HEK293 (cell line): ENCODE measurements around the gene MLN.
A peak's percentile ranks its signal among the peaks of the same experiment; 100 is the strongest.

Source experiments
- CTCF ChIA-PET: fragments of 350-600 bp; formaldehyde crosslinking; extraction: SDS; loops from one replicate; lab custom pipeline; 2021; ENCODE audit warnings: antibody characterized with exemption; lab: Yijun Ruan, JAX
- POLR2A ChIA-PET: fragments of 300-600 bp; formaldehyde crosslinking; extraction: SDS; loops from one replicate; lab custom pipeline; 2020; ENCODE audit warnings: antibody characterized with exemption, inconsistent platforms; lab: Yijun Ruan, JAX
- H3K27ac ChIP-seq: fragments of 200-500 bp; sonication (Bioruptor generic); 2 replicates; pipeline ENCODE4 v1.5.1; 2014; ENCODE audit warnings: low read depth, low read length, control low read depth, inconsistent platforms; ENCODE audit errors: extremely low read depth
- H3K36me3 ChIP-seq, 2 experiments: fragments of 200-500 bp in 1 of 2; sonication (Bioruptor generic) in 1 of 2; 1 replicate in 1 of 2; 2 replicates in 1 of 2; pipeline ENCODE4 v1.5.1; 2014 to 2017; ENCODE audit warnings: inconsistent platforms in 2 of 2, low read length in 2 of 2; ENCODE audit not compliant: control insufficient read depth in 2 of 2, insufficient read depth in 1 of 2
- H3K4me1 ChIP-seq: fragments of 200-500 bp; sonication (Bioruptor generic); 2 replicates; pipeline ENCODE4 v1.5.1; 2014; ENCODE audit warnings: mild to moderate bottlenecking, low read length, inconsistent platforms; ENCODE audit not compliant: control insufficient read depth, insufficient read depth
- H3K4me3 ChIP-seq: 2 replicates; pipeline ENCODE4 v1.5.1; 2011; ENCODE audit warnings: low read depth, mild to moderate bottlenecking, control low read depth, low read length, moderate library complexity
- H3K9me3 ChIP-seq: fragments of 200-500 bp; sonication (Bioruptor generic); 2 replicates; pipeline ENCODE4 v1.5.1; 2014; ENCODE audit warnings: low read depth, low read length, inconsistent platforms; ENCODE audit not compliant: control insufficient read depth, insufficient read depth
- GLIS2 ChIP-seq: fragments of 450-650 bp; formaldehyde crosslinking; IDR thresholded peaks from 2 replicates; pipeline ENCODE4 v1.5.1; 2016; ENCODE audit warnings: missing biosample characterization, missing genetic modification characterization
- MEIS1 ChIP-seq: sonication (generic); formaldehyde crosslinking; IDR thresholded peaks from 2 replicates; pipeline ENCODE4 v1.8.1; 2022; ENCODE audit warnings: missing genetic modification reagents, mild to moderate bottlenecking, borderline replicate concordance
- PRDM1 ChIP-seq: fragments of 450-650 bp; formaldehyde crosslinking; IDR thresholded peaks from 2 replicates; pipeline ENCODE4; 2016; ENCODE audit warnings: missing biosample characterization, missing genetic modification characterization
- SP3 ChIP-seq: fragments of 450-650 bp; formaldehyde crosslinking; IDR thresholded peaks from 2 replicates; pipeline ENCODE4 v1.5.1; 2016; ENCODE audit warnings: missing biosample characterization, missing genetic modification characterization
- TRIM28 ChIP-seq: IDR thresholded peaks from 2 replicates; pipeline ENCODE4 v1.6.1; 2011; ENCODE audit warnings: low read length, control low read depth, borderline replicate concordance
- ZEB2 ChIP-seq: fragments of 450-650 bp; formaldehyde crosslinking; IDR thresholded peaks from 2 replicates; pipeline ENCODE4 v1.5.1; 2016; ENCODE audit warnings: missing biosample characterization, missing genetic modification characterization
- ZFP41 ChIP-seq: fragments of 450-650 bp; formaldehyde crosslinking; IDR thresholded peaks from 2 replicates; pipeline ENCODE4 v1.5.1; 2016; ENCODE audit warnings: missing biosample characterization, missing genetic modification characterization, borderline replicate concordance
- ZNF174 ChIP-seq: fragments of 450-650 bp; formaldehyde crosslinking; IDR thresholded peaks from 2 replicates; pipeline ENCODE4 v1.5.0; 2017; ENCODE audit warnings: missing biosample characterization, mild to moderate bottlenecking, missing genetic modification characterization
- ZNF19 ChIP-seq: fragments of 450-650 bp; formaldehyde crosslinking; IDR thresholded peaks from 2 replicates; pipeline ENCODE4; 2016; ENCODE audit warnings: missing biosample characterization, missing genetic modification characterization, low read depth
- ZNF202 ChIP-seq: fragments of 450-650 bp; formaldehyde crosslinking; IDR thresholded peaks from 2 replicates; pipeline ENCODE4 v1.5.1; 2016; ENCODE audit warnings: missing biosample characterization, missing genetic modification characterization, borderline replicate concordance
- ZNF211 ChIP-seq: fragments of 450-650 bp; formaldehyde crosslinking; IDR thresholded peaks from 2 replicates; pipeline ENCODE4 v1.5.1; 2016; ENCODE audit warnings: low read depth, missing biosample characterization, missing genetic modification characterization
- ZNF23 ChIP-seq: fragments of 450-650 bp; formaldehyde crosslinking; IDR thresholded peaks from 2 replicates; pipeline ENCODE4 v1.5.1; 2016; ENCODE audit warnings: missing biosample characterization, missing genetic modification characterization, borderline replicate concordance
- ZNF24 ChIP-seq: fragments of 450-650 bp; formaldehyde crosslinking; IDR thresholded peaks from 2 replicates; pipeline ENCODE4 v1.5.1; 2016; ENCODE audit warnings: missing biosample characterization, missing genetic modification characterization
- ZNF292 ChIP-seq: fragments of 450-650 bp; formaldehyde crosslinking; IDR thresholded peaks from 2 replicates; pipeline ENCODE4 v1.5.1; 2016; ENCODE audit warnings: low read depth, missing biosample characterization, missing genetic modification characterization, borderline replicate concordance
- ZNF514 ChIP-seq: fragments of 450-650 bp; formaldehyde crosslinking; IDR thresholded peaks from 2 replicates; pipeline ENCODE4 v1.5.1; 2016; ENCODE audit warnings: missing biosample characterization, missing genetic modification characterization
- ZNF529 ChIP-seq: fragments of 450-650 bp; formaldehyde crosslinking; IDR thresholded peaks from 2 replicates; pipeline ENCODE4 v1.5.1; 2017; ENCODE audit warnings: missing genetic modification characterization, missing biosample characterization; ENCODE audit not compliant: insufficient replicate concordance
- ZNF571 ChIP-seq: fragments of 450-650 bp; formaldehyde crosslinking; IDR thresholded peaks from 2 replicates; pipeline ENCODE4 v1.5.0; 2017; ENCODE audit warnings: missing biosample characterization, missing genetic modification characterization
- ZNF600 ChIP-seq: fragments of 450-650 bp; formaldehyde crosslinking; IDR thresholded peaks from 2 replicates; pipeline ENCODE4 v1.5.1; 2016; ENCODE audit warnings: missing biosample characterization, missing genetic modification characterization
- ZNF621 ChIP-seq: fragments of 450-650 bp; formaldehyde crosslinking; IDR thresholded peaks from 2 replicates; pipeline ENCODE4 v1.5.1; 2017; ENCODE audit warnings: missing biosample characterization, missing genetic modification characterization
- ZNF626 ChIP-seq: fragments of 450-650 bp; sonication (Bioruptor Pico); formaldehyde crosslinking; IDR thresholded peaks from 2 replicates; pipeline ENCODE4 v1.5.1; 2018; ENCODE audit warnings: missing biosample characterization, missing genetic modification characterization, inconsistent platforms
- ZNF629 ChIP-seq: fragments of 450-650 bp; formaldehyde crosslinking; IDR thresholded peaks from 2 replicates; pipeline ENCODE4 v1.5.1; 2017; ENCODE audit warnings: missing biosample characterization, missing genetic modification characterization
- ZNF658 ChIP-seq: fragments of 450-650 bp; formaldehyde crosslinking; IDR thresholded peaks from 2 replicates; pipeline ENCODE4; 2016; ENCODE audit warnings: missing biosample characterization, missing genetic modification characterization
- ZNF660 ChIP-seq: fragments of 450-650 bp; IDR thresholded peaks from 2 replicates; pipeline ENCODE4 v1.5.1; 2018; ENCODE audit warnings: missing biosample characterization, mild to moderate bottlenecking, missing genetic modification characterization
- TF ChIP-seq, protein P1 (sequence below): fragments of 450-650 bp; formaldehyde crosslinking; IDR thresholded peaks from 2 replicates; pipeline ENCODE4 v1.5.1; 2017; ENCODE audit warnings: missing biosample characterization, missing genetic modification characterization
- TF ChIP-seq, protein P2 (sequence below): fragments of 450-650 bp; formaldehyde crosslinking; IDR thresholded peaks from 2 replicates; pipeline ENCODE4 v1.5.1; 2016; ENCODE audit warnings: missing biosample characterization, missing genetic modification characterization, low read depth
- TF ChIP-seq, protein P3 (sequence below): fragments of 450-650 bp; formaldehyde crosslinking; IDR thresholded peaks from 2 replicates; pipeline ENCODE4 v1.5.1; 2017; ENCODE audit warnings: missing biosample characterization, missing genetic modification characterization
- TF ChIP-seq, protein P4 (sequence below): fragments of 450-650 bp; formaldehyde crosslinking; IDR thresholded peaks from 2 replicates; pipeline ENCODE4 v1.5.1; 2017; ENCODE audit warnings: missing biosample characterization, missing genetic modification characterization
- TF ChIP-seq, protein P5 (sequence below): fragments of 450-650 bp; IDR thresholded peaks from 2 replicates; pipeline ENCODE4 v1.5.1; 2018; ENCODE audit warnings: missing biosample characterization, mild to moderate bottlenecking, missing genetic modification characterization
- TF ChIP-seq, protein P6 (sequence below): fragments of 450-650 bp; formaldehyde crosslinking; IDR thresholded peaks from 2 replicates; pipeline ENCODE4 v1.5.1; 2016; ENCODE audit warnings: missing biosample characterization, missing genetic modification characterization

MLN gene

DNA sequence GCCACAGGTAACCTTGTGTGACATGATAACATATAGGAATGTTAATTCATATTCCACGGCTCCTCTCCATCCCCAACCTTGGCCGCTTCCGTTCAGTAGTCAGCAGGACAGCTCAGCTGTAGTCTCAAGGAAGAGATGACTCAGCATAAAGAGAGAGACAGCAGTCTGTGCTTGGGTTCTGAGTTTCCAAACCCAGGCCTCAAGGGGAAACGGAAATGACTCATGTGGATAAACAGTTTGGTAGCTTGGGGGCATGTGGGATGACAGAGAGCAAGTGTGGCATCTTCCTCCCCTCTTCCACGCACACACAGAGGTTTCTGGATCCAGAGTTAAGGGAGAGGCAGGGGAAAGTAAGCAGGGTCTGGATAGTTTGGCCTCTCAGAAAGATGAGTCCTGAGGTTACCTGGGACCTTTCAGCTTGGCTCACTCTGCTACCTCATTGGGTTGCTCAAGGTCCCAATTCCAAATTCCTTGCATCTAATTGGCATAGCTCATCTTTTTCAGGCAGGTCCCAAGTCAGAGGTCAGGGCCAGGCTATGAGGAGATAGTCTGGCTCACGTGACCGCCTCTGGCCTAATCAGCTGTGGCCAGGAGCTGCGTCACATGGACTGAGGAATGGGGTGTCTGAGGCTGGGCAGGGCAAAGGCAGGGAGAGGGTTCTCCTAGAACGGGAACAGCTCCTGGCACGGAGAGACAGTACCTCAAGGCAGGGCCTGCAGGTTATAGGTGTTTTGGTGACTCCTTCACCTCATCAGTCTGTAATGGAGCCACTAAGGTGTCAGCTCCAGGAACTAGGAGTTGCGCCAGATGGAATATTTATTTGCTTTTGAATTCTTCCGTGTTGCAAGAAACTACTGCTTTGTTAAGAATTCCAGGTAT is 36.5 kb upstream of the MLN start:
- no peaks in the 10 kb centered on the region for H3K4me1 ChIP-seq
- H3K4me3 ChIP-seq: no peak overlapping the region
- ChIA-PET CTCF (interaction anchor here (0.8 to 1.9 kb wide), 9 partner anchors 9 to 214 kb away, joined by 3 to 6 read pairs (median 4); no protein-coding TSS in a partner anchor), POLR2A (interaction anchor here (0.6 to 1.3 kb wide), 6 partner anchors 14 to 69 kb away, joined by 3 to 5 read pairs (median 3); partner anchors contain the start of gene LEMD2)
- H3K27ac ChIP-seq: no peak overlapping the region; the same call in 1 of the 2 replicates
- no peaks in the 10 kb centered on the region for H3K36me3 ChIP-seq
- no peaks in the 10 kb centered on the region for H3K9me3 ChIP-seq
- TF ChIP-seq ZNF571 (tag by site-specific recombination) (no peak), ZNF621 (tag by site-specific recombination) (0 out of 2 replicates have a peak, but pooled peaks have one; percentile 35), ZNF211 (tag by site-specific recombination) (no peak), MEIS1 (CRISPR knock-in tag) (no peak), ZFP41 (no peak), SP3 (tag by site-specific recombination) (no peak), ZNF23 (tag by site-specific recombination) (no peak), ZNF626 (tag by site-specific recombination) (no peak), ZNF202 (tag by site-specific recombination) (no peak), ZNF292 (tag by site-specific recombination) (no peak), ZNF658 (tag by site-specific recombination) (no peak), TRIM28 (no peak), ZNF19 (tag by site-specific recombination) (no peak), ZEB2 (peak; percentile 85), ZNF514 (tag by site-specific recombination) (no peak), PRDM1 (tag by site-specific recombination) (no peak), ZNF600 (tag by site-specific recombination) (peak; percentile 71), GLIS2 (tag by site-specific recombination) (peak; percentile 31; the same call in 1 of the 2 replicates), ZNF174 (tag by site-specific recombination) (no peak), ZNF529 (tag by site-specific recombination) (no peak), ZNF660 (tag by site-specific recombination) (peak; percentile 89), ZNF629 (tag by site-specific recombination) (peak; percentile 88), ZNF24 (0 out of 2 replicates have a peak, but pooled peaks have one; percentile 57)
- TF ChIP-seq, protein P1, sequence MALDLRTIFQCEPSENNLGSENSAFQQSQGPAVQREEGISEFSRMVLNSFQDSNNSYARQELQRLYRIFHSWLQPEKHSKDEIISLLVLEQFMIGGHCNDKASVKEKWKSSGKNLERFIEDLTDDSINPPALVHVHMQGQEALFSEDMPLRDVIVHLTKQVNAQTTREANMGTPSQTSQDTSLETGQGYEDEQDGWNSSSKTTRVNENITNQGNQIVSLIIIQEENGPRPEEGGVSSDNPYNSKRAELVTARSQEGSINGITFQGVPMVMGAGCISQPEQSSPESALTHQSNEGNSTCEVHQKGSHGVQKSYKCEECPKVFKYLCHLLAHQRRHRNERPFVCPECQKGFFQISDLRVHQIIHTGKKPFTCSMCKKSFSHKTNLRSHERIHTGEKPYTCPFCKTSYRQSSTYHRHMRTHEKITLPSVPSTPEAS (tag by site-specific recombination): no peak
- TF ChIP-seq, protein P2, sequence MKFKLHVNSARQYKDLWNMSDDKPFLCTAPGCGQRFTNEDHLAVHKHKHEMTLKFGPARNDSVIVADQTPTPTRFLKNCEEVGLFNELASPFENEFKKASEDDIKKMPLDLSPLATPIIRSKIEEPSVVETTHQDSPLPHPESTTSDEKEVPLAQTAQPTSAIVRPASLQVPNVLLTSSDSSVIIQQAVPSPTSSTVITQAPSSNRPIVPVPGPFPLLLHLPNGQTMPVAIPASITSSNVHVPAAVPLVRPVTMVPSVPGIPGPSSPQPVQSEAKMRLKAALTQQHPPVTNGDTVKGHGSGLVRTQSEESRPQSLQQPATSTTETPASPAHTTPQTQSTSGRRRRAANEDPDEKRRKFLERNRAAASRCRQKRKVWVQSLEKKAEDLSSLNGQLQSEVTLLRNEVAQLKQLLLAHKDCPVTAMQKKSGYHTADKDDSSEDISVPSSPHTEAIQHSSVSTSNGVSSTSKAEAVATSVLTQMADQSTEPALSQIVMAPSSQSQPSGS (tag by site-specific recombination): no peak
- TF ChIP-seq, protein P3, sequence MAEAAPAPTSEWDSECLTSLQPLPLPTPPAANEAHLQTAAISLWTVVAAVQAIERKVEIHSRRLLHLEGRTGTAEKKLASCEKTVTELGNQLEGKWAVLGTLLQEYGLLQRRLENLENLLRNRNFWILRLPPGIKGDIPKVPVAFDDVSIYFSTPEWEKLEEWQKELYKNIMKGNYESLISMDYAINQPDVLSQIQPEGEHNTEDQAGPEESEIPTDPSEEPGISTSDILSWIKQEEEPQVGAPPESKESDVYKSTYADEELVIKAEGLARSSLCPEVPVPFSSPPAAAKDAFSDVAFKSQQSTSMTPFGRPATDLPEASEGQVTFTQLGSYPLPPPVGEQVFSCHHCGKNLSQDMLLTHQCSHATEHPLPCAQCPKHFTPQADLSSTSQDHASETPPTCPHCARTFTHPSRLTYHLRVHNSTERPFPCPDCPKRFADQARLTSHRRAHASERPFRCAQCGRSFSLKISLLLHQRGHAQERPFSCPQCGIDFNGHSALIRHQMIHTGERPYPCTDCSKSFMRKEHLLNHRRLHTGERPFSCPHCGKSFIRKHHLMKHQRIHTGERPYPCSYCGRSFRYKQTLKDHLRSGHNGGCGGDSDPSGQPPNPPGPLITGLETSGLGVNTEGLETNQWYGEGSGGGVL: peak; percentile 84
- TF ChIP-seq, protein P4, sequence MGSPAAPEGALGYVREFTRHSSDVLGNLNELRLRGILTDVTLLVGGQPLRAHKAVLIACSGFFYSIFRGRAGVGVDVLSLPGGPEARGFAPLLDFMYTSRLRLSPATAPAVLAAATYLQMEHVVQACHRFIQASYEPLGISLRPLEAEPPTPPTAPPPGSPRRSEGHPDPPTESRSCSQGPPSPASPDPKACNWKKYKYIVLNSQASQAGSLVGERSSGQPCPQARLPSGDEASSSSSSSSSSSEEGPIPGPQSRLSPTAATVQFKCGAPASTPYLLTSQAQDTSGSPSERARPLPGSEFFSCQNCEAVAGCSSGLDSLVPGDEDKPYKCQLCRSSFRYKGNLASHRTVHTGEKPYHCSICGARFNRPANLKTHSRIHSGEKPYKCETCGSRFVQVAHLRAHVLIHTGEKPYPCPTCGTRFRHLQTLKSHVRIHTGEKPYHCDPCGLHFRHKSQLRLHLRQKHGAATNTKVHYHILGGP (tag by site-specific recombination): no peak
- TF ChIP-seq, protein P5, sequence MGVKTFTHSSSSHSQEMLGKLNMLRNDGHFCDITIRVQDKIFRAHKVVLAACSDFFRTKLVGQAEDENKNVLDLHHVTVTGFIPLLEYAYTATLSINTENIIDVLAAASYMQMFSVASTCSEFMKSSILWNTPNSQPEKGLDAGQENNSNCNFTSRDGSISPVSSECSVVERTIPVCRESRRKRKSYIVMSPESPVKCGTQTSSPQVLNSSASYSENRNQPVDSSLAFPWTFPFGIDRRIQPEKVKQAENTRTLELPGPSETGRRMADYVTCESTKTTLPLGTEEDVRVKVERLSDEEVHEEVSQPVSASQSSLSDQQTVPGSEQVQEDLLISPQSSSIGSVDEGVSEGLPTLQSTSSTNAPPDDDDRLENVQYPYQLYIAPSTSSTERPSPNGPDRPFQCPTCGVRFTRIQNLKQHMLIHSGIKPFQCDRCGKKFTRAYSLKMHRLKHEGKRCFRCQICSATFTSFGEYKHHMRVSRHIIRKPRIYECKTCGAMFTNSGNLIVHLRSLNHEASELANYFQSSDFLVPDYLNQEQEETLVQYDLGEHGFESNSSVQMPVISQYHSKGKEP (tag by site-specific recombination): no peak
- TF ChIP-seq, protein P6, sequence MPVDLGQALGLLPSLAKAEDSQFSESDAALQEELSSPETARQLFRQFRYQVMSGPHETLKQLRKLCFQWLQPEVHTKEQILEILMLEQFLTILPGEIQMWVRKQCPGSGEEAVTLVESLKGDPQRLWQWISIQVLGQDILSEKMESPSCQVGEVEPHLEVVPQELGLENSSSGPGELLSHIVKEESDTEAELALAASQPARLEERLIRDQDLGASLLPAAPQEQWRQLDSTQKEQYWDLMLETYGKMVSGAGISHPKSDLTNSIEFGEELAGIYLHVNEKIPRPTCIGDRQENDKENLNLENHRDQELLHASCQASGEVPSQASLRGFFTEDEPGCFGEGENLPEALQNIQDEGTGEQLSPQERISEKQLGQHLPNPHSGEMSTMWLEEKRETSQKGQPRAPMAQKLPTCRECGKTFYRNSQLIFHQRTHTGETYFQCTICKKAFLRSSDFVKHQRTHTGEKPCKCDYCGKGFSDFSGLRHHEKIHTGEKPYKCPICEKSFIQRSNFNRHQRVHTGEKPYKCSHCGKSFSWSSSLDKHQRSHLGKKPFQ (tag by site-specific recombination): no peak
